ENCODE data around the gene ARFGAP1.

DNA sequence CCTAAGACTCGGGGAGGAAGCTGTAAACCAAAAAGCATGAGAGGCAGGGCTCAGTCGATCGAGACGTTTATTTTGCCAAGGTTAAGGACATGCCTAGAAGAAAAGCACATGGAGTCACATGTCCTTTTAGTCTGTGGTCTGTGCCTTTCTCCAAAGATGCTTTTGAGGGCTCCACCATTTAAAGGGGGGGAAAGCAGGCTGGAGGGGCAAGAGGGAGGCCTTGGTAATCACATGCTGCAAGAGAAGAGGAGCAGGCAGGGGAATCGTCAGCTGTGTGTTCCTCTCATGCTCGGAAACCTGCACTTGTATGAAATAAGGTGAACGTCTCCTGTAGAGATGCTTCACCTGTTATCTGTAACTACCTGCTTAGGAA lies 47.5 kb upstream of the ARFGAP1 start:
- TF ChIP-seq, protein P1, sequence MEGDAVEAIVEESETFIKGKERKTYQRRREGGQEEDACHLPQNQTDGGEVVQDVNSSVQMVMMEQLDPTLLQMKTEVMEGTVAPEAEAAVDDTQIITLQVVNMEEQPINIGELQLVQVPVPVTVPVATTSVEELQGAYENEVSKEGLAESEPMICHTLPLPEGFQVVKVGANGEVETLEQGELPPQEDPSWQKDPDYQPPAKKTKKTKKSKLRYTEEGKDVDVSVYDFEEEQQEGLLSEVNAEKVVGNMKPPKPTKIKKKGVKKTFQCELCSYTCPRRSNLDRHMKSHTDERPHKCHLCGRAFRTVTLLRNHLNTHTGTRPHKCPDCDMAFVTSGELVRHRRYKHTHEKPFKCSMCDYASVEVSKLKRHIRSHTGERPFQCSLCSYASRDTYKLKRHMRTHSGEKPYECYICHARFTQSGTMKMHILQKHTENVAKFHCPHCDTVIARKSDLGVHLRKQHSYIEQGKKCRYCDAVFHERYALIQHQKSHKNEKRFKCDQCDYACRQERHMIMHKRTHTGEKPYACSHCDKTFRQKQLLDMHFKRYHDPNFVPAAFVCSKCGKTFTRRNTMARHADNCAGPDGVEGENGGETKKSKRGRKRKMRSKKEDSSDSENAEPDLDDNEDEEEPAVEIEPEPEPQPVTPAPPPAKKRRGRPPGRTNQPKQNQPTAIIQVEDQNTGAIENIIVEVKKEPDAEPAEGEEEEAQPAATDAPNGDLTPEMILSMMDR (IDR thresholded peaks at IDR 0.05; ENCODE audit: insufficient read depth, low read depth, low read length), result no peak
- no peak for TF ChIP-seq EZH2 (IDR thresholded peaks at IDR 0.05; ENCODE audit: insufficient read depth, low read length)
